ENCODE data around the gene PPIL1. TPM values are rescaled to one million over a fixed set of nuclear protein-coding genes. Genes with fewer than 3 reads are reported as not detected.

PPIL1 gene
- total and polyA plus RNA-seq, 2 of the 13 experiments (the other 11 are each of a cell fraction or from before 2014, with no cell fraction given): 74.2 to 144 TPM

- TF ChIP-seq GMEB2 (CRISPR knock-in tag; IDR thresholded peaks at IDR 0.05; ENCODE audit: low read depth) (no peak), ZSCAN25 (CRISPR knock-in tag; IDR thresholded peaks at IDR 0.05) (no peak), FOXJ3 (CRISPR knock-in tag; IDR thresholded peaks at IDR 0.05; ENCODE audit: borderline replicate concordance) (no peak), CCAR2 (optimal IDR thresholded peaks at IDR 0.05; ENCODE audit: low read depth, low read length) (no peak), ZNF720 (CRISPR knock-in tag; IDR thresholded peaks at IDR 0.05) (no peak), ZMYM4 (CRISPR knock-in tag; IDR thresholded peaks at IDR 0.05) (no peak), TOE1 (CRISPR knock-in tag; IDR thresholded peaks at IDR 0.05) (no peak), KLF9 (CRISPR knock-in tag; IDR thresholded peaks at IDR 0.05; ENCODE audit: low read depth) (no peak), ZNF607 (CRISPR knock-in tag; IDR thresholded peaks at IDR 0.05; ENCODE audit: borderline replicate concordance) (no peak), ZNF737 (CRISPR knock-in tag; IDR thresholded peaks at IDR 0.05; ENCODE audit: borderline replicate concordance) (no peak), NFIC (IDR thresholded peaks at IDR 0.05; ENCODE audit: low read length) (no peak), ADNP (CRISPR knock-in tag; IDR thresholded peaks at IDR 0.05) (no peak), MIER2 (CRISPR knock-in tag; IDR thresholded peaks at IDR 0.05) (no peak), NFYB (CRISPR knock-in tag; IDR thresholded peaks at IDR 0.05) (no peak), ZNF513 (CRISPR knock-in tag; conservative IDR thresholded peaks at IDR 0.05) (no peak), ZNF83 (CRISPR knock-in tag; IDR thresholded peaks at IDR 0.05; ENCODE audit: borderline replicate concordance) (no peak), ZNF20 (CRISPR knock-in tag; IDR thresholded peaks at IDR 0.05) (no peak), CCDC6 (CRISPR knock-in tag; IDR thresholded peaks at IDR 0.05) (no peak), BCLAF1 (IDR thresholded peaks at IDR 0.05) (no peak), AGO2 (optimal IDR thresholded peaks at IDR 0.05; ENCODE audit: low read depth, low read length) (no peak), ELF4 (CRISPR knock-in tag; IDR thresholded peaks at IDR 0.05; ENCODE audit: borderline replicate concordance) (no peak), ZBTB49 (CRISPR knock-in tag; IDR thresholded peaks at IDR 0.05; ENCODE audit: borderline replicate concordance) (no peak)
These were observed 33.9 kb downstream of the PPIL1 start (continued) for GRCh38 chr6:36840432-36841403.

Data from HepG2 (cell line).